ENCODE results near the gene PPP1R12C.

GRCh38 chr19:55114566-55115145 lies 2.8 kb downstream of the PPP1R12C start:
- TF ChIP-seq CTCF (IDR thresholded peaks at IDR 0.05) (no peak), POLR2A (IDR thresholded peaks at IDR 0.05) (no peak)

All from uterus (tissue), 2 donors.